Activated CD8-positive, alpha-beta memory T cell treated with anti-CD3 and anti-CD28 coated beads for 48 hours (primary cell): ENCODE data around the gene ABTB1.
"Not testable (repeated sequence)": the region's sequence is repeated elsewhere in the genome, so short reads cannot be mapped to it uniquely, and the experiment has no call there.

Source experiments
- DNase-seq, 3 experiments: peaks; one replicate each; pipeline ENCODE4 v3.0.0-alpha.2; 2020; ENCODE audit warnings: low read depth in 2 of 3, low spot score in 2 of 3

Gene ABTB1

DNA sequence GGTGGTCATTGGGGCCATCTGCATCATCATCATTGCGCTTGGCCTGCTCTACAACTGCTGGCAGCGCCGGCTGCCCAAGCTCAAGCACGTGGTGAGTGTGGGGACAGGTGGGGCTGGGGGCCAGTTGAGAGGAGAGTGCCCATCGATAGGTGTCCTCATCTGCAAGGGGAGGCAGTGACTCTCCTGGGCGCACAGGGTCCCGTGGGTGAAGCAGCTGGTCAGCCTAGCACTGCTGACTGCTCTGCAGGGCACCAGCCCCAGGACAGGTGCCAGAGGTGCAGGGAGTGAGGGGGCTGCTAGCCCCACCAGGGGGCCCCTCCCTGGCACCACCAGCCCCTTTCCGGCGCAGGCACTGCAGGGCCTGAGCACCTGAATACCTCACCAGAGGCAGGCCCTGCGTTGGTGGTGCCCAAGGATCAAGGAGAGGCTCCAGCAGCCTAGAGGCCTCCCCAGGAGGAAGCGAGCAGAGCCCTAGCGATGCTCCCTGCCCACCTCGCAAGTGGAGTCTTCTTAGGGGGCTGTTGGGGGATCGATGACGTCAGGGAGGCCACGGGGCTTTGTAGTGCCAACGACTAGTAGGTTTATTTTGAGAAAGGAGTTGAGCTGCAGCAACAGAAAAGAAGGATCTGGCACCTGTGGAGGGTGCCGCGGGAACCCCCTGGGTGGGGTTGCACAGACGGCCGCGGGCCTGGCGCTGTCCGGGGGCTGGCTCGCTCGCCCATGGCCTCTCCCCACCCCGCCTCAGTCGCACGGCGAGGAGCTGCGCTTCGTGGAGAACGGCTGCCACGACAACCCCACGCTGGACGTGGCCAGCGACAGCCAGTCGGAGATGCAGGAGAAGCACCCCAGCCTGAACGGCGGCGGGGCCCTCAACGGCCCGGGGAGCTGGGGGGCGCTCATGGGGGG is 976 bp upstream of the ABTB1 start:
- DNase-seq: peak in 1 of 3 experiments; percentile 19

GRCh38 chr3:127673191-127674100 is 694 bp downstream of the ABTB1 start:
- peak in 2 of 3 experiments; percentile 22 to 27 for DNase-seq

- no peak for DNase-seq
Observed at GRCh38 chr3:127674101-127674721, 1.5 kb downstream of the ABTB1 start.

DNA sequence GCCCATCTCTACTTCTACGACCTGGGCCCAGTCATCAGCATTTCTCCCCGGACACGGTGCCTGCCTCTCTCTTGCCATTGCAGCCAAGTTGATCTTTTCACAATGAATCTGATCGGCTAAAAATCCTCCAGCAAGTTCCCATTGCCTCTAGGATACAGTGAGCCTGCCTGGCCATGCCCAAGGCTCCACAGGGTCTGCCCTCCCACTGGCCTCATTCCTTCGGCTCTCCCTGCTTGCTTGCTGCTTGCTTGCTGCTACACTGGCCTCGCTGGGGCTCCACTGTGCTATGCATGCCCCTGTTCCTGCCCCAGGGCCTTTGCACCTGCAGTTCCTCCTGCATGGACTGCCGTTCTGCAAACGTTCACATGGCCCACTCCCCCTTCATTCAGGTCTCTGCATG is 2.0 kb downstream of the ABTB1 start:
- no peak for DNase-seq

GRCh38 chr3:127675651-127676391 is 3.1 kb downstream of the ABTB1 start:
- DNase-seq: no peak

GRCh38 chr3:127676456-127676855 is 3.7 kb downstream of the ABTB1 start:
- no peak for DNase-seq

GRCh38 chr3:127676921-127677351 is 4.2 kb downstream of the ABTB1 start:
- no peak for DNase-seq

DNA sequence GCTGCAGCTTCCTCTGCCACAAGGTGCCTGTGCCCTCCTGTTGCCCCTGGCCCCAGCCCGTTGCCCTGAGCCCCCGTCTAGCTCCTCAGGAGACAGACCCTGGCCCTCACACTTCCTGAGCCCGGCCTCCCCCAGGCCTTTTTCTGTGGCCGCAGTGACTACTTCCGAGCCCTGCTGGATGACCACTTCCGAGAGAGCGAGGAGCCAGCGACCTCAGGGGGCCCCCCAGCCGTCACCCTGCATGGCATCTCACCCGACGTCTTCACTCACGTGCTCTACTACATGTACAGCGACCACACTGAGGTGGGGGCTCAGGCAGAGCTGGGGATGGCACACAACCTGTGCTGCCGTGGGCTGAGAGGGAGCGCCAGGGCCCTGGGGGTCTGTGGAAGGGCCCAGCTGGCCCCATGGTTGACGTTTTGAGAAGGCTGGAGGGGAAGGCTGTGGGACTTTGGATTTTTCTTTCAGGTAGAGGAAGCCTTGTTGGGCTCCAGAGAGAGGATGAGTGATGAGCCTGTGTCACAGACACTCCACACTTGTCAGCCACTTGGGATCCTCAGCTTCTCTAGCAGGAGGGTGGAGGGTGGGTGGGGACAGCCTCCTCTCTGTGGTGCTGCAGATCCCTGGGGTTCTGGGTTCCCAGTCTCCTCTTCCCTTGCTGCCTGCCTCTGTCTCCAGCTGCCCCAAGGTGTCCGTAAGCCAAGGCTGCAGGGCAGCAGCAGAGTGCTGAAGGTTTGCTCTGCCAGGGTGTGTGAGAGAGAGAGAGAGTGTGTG is 5.0 kb downstream of the ABTB1 start:
- DNase-seq: no peak

GRCh38 chr3:127678315-127678599 is 5.5 kb downstream of the ABTB1 start:
- no peak for DNase-seq

DNA sequence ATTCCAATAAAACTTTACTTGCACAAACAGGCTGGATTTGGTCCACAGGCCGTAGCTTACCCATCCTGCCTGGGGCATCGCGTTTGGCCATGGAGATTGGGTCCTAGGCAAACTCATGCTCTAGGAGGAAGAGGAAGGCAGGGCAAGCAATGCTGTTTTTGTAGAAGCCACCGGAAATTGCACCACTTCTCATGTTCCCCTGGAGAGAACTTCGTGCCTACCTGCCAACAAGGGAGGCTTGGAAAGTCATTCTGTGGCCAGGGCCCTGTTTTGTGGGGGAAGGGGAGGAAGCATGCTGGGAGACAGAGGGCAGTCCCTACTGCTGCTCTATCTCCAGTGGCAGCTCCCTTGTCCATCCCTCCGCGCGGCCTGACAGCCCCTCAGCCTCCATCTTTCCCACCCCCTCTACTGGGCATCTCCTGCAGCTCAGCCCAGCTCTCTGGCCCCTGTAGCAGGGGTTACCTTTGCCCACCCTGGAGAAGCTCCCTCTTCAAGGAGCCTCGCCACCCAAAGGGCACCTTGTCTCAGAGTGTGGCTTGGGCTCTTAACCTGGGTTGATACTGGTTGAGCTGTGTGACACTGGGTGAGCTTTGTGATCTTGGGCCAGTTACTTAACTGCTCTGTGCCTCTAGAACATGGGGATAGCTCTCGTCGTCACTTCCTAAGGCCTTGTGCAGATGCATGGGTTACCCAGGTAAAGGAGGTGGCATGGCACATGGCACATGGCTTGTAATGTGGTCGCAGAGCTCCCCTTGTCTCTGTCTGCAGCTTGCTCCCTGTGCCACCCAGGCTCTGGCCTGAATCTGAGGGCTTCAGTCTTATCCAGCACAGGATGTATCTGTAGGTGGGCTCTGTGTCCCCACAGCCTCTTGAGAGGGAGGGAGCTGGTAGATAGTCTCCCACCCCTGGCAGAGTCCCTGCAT is 6.1 kb downstream of the ABTB1 start:
- no peak for DNase-seq

DNA sequence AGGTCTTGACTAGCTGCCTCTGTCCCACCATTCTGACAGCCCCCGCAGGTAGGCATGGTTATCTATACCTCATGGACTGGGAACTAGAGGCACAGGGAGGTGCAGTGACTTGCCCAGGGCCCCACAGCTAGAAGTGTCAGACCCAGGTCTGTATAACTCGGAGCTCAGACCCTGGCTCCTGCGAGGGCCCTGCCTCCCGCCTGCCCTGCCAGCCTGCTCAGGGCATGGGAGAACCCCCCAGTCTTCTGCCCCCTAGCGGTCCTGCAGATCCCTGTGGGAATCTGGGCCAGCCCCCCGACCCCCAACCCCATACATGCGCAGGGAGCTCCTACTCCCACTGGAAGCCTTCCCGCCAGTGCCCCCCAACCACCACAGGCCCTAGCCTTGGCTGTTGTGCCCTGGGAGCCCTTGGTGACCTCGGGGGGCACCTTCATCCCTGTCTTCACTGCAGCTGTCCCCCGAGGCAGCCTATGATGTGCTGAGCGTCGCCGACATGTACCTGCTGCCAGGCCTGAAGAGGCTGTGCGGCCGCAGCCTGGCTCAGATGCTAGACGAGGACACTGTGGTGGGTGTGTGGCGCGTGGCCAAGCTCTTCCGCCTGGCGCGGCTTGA is 6.9 kb downstream of the ABTB1 start:
- no peak for DNase-seq

- no peak for DNase-seq
Observed at GRCh38 chr3:127680146-127680661, 7.5 kb downstream of the ABTB1 start.

DNA sequence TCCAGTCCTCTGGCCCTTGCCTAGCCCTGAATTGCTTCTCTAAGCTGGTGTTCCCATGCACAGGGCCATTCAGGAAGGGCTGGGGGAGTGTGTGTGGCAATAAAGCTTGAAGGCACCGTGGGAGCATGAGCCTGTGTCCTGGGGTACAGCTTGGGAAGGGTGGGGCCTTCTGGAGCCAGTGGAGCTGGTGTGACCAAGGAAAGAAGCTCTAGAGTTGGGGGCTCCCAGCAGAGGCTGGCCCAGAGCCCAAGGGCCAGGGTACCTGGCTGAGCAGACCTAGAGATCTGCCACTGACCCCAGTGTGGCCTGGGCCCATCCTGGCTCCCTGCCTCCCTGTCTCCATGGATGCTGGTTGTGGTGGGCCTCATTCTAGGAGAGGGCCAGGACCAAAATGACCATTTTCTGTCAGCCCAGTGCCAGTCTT is 8.1 kb downstream of the ABTB1 start:
- no peak for DNase-seq

DNA sequence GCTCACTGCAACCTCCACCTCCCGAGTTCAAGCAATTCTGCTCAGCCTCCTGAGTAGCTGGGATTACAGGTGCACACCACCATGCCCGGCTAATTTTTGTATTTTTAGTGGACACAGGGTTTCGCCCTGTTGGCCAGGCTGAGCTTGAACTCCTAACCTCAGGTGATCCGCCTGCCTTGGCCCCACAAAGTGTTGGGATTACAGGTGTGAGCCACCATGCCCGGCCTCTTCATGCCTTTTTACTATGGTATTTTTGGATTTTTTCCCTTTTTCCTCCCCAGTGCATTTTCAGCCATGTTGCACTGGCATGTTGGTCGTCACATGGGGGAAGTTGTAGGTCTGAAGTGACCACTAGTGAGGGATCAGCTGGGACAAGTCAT is 9.4 kb downstream of the ABTB1 start:
- not testable (repeated sequence) for DNase-seq

- DNase-seq: no peak
Observed at GRCh38 chr3:127682561-127682960, 9.8 kb downstream of the ABTB1 start.

DNA sequence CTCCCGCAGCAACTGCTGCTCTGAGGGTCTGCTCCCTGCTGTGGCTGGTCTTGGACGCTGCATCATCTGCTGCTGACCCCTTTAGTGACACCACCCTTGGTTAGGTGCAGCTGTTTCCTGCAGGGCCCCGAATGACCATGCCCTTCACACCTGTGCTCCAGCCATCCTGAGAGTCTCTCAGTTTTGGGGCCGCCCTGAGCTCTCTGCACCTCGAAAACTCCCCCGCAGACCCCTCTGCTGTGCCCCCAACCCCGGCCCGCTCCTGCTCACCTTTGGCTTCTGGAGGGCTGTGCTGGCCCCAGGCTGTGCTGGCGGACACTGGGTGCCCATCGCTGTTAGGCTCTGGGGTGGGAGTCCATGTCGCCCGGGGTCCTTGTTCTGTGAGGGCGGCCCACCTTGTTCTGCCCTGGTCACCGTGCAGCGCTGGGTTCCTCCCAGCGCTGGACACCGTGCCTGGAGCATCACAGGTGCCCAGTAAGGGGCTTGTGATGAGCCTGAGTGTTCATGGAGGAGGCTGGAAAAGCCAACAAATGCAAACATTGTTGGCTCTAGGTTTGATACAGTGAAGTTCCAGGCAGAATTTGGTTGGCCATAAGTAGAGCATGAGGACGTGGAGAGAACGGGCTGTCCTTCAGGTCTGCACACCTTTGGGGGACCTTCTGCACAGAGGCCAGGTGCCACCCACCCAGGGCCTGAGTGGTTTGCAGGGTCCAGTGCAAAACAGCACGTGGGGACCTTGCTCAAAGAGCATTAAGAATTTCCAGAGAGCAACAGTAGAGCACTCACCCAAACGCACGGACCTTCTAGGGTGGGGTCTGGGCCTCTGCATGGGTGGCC is 12.3 kb downstream of the ABTB1 start:
- DNase-seq: no peak

GRCh38 chr3:127685708-127686511 is 13.2 kb downstream of the ABTB1 start:
- no peak for DNase-seq
